Prostate gland (tissue), 2 donors: ENCODE data around the gene OIP5. TPM values are rescaled to one million over a fixed set of nuclear protein-coding genes. Genes with fewer than 3 reads are reported as not detected.
A peak's percentile ranks its signal among the peaks of the same experiment; 100 is the strongest.
"Not testable (repeated sequence)": the region's sequence is repeated elsewhere in the genome, so short reads cannot be mapped to it uniquely, and the experiment has no call there.

ENCODE experiments used
- DNase-seq: peaks from one replicate; pipeline ENCODE4 v3.0.0-alpha.2; 2019; ENCODE audit warnings: low spot score
- H3K27ac ChIP-seq, 2 donors: fragments of 200-600 bp; sonication (generic); 2 replicates each; pipeline ENCODE4 v1.5.1; 2017 to 2019
- H3K27me3 ChIP-seq: fragments of 200-600 bp; sonication (generic); replicated peaks from 2 replicates; pipeline ENCODE4 v1.5.1; 2019; ENCODE audit not compliant: insufficient read depth
- H3K36me3 ChIP-seq, 2 donors: fragments of 200-600 bp; sonication (generic); 1 replicate in 1 of 2; 2 replicates in 1 of 2; pipeline versions ENCODE4 v1.5.1 to v1.8.1; 2017 to 2019
- H3K4me1 ChIP-seq: fragments of 200-600 bp; sonication (generic); replicated peaks from 2 replicates; pipeline ENCODE4 v1.5.1; 2019
- H3K4me3 ChIP-seq, 2 donors: fragments of 200-600 bp; sonication (generic); 2 replicates each; pipeline ENCODE4 v1.5.1; 2017 to 2019
- H3K9me3 ChIP-seq: fragments of 200-600 bp; sonication (generic); 2 replicates; pipeline ENCODE4 v1.5.1; 2017
- CTCF ChIP-seq, 4 experiments: fragments of 200-600 bp in 2 of 4; fragments of 450-650 bp in 2 of 4; sonication (generic) in 2 of 4; IDR thresholded peaks; 1 replicate in 3 of 4; 2 replicates in 1 of 4; pipeline ENCODE4 v1.5.1; 2016 to 2019; ENCODE audit warnings: antibody characterized with exemption in 4 of 4, mild to moderate bottlenecking in 2 of 4, moderate library complexity in 2 of 4
- POLR2A ChIP-seq: fragments of 450-650 bp; IDR thresholded peaks from one replicate; pipeline ENCODE4 v1.6.1; 2016; ENCODE audit warnings: antibody characterized with exemption, mild to moderate bottlenecking
- POLR2AphosphoS5 ChIP-seq: sonication (generic); formaldehyde crosslinking; IDR thresholded peaks from one replicate; pipeline ENCODE4 v1.6.1; 2017; ENCODE audit warnings: antibody characterized with exemption
- WGBS: methylation state at CpG from one replicate; pipeline ENCODE4 v1.1.5; 2018; 5-methylcytosine and 5-hydroxymethylcytosine counted together
- intact Hi-C: fragments of 100-400 bp; cut with DNase I; formaldehyde crosslinking; loops from one replicate; pipeline ENCODE4 v1.14.2; 2022
- total RNA-seq, 2 donors: library from RNA; depleted of rRNA; stranded (reverse); fragments of >200 nt; gene quantifications; one replicate each; pipeline ENCODE4 v1.1.0, GENCODE V29; 2016

The OIP5 gene
- total RNA-seq, 2 donors from 2014 or later = 1.1 to 4.6 TPM

- Histone ChIP-seq H3K9me3 (no peaks in the 10 kb centered on the region), H3K27me3 (no peaks in the 10 kb centered on the region), H3K4me3 (peak overlapping the region; percentile 49 to 77), H3K27ac (peak overlapping the region; percentile 49 to 68), H3K4me1 (no peaks in the 10 kb centered on the region), H3K36me3 (no peaks in the 10 kb centered on the region)
- WGBS = 1% methylated on average over 26 of the region's 26 CpGs
- TF ChIP-seq POLR2AphosphoS5 (no peak), POLR2A (no peak), CTCF (IDR thresholded peaks at IDR 0.05) (no peak)
- no peak for DNase-seq
- intact Hi-C loops = no loop called here
These were observed 703 bp upstream of the OIP5 start for GRCh38 chr15:41333026-41333562.

- no peak for TF ChIP-seq POLR2AphosphoS5
- no peak for TF ChIP-seq POLR2A
- peak in 2 of 4 experiments; percentile 61 to 75 for TF ChIP-seq CTCF (IDR thresholded peaks at IDR 0.05)
- peak overlapping the region; percentile 49 to 77 for H3K4me3 ChIP-seq
- H3K36me3 ChIP-seq = no peaks in the 10 kb centered on the region
- DNase-seq = peak; percentile 52
- H3K27ac ChIP-seq = peak overlapping the region; percentile 1 to 68
- H3K9me3 ChIP-seq = no peaks in the 10 kb centered on the region
- no peaks in the 10 kb centered on the region for H3K4me1 ChIP-seq
- 1% methylated on average over 14 of the region's 14 CpGs for WGBS
- H3K27me3 ChIP-seq = no peaks in the 10 kb centered on the region
- intact Hi-C loops = no loop called here
These were observed 578 bp downstream of the OIP5 start for GRCh38 chr15:41331833-41332193.

GRCh38 chr15:41331281-41331680, 1.1 kb downstream of the OIP5 start:
- TF ChIP-seq CTCF (IDR thresholded peaks at IDR 0.05) (no peak), POLR2A (no peak), POLR2AphosphoS5 (no peak)
- no peak for DNase-seq
- no peak overlapping the region for H3K27ac ChIP-seq
- 58% methylated on average over 6 of the region's 6 CpGs for WGBS
- no peak overlapping the region for H3K4me3 ChIP-seq
- intact Hi-C loops = no loop called here
- H3K27me3 ChIP-seq = no peaks in the 10 kb centered on the region
- no peaks in the 10 kb centered on the region for H3K36me3 ChIP-seq
- H3K4me1 ChIP-seq = no peaks in the 10 kb centered on the region
- no peaks in the 10 kb centered on the region for H3K9me3 ChIP-seq

- no peak for DNase-seq
- TF ChIP-seq POLR2A = no peak
- TF ChIP-seq CTCF (IDR thresholded peaks at IDR 0.05) = no peak
- TF ChIP-seq POLR2AphosphoS5 = no peak
- 96% methylated on average over 1 of the region's 1 CpG for WGBS
- intact Hi-C loops = no loop called here
- Histone ChIP-seq H3K4me1 (no peaks in the 10 kb centered on the region), H3K9me3 (no peaks in the 10 kb centered on the region), H3K36me3 (no peaks in the 10 kb centered on the region), H3K27me3 (no peaks in the 10 kb centered on the region), H3K4me3 (no peak overlapping the region), H3K27ac (no peak overlapping the region)
These were observed 8.8 kb downstream of the OIP5 start for GRCh38 chr15:41323611-41324010.

GRCh38 chr15:41320805-41321330, 11.5 kb downstream of the OIP5 start:
- H3K4me3 ChIP-seq, H3K9me3 ChIP-seq, intact Hi-C loops, H3K27me3 ChIP-seq, DNase-seq, H3K27ac ChIP-seq, H3K4me1 ChIP-seq, H3K36me3 ChIP-seq: not testable (repeated sequence)
- WGBS = 96% methylated on average over 33 of the region's 39 CpGs
